ENCODE results near the gene ADM2.

Gene ADM2

DNA sequence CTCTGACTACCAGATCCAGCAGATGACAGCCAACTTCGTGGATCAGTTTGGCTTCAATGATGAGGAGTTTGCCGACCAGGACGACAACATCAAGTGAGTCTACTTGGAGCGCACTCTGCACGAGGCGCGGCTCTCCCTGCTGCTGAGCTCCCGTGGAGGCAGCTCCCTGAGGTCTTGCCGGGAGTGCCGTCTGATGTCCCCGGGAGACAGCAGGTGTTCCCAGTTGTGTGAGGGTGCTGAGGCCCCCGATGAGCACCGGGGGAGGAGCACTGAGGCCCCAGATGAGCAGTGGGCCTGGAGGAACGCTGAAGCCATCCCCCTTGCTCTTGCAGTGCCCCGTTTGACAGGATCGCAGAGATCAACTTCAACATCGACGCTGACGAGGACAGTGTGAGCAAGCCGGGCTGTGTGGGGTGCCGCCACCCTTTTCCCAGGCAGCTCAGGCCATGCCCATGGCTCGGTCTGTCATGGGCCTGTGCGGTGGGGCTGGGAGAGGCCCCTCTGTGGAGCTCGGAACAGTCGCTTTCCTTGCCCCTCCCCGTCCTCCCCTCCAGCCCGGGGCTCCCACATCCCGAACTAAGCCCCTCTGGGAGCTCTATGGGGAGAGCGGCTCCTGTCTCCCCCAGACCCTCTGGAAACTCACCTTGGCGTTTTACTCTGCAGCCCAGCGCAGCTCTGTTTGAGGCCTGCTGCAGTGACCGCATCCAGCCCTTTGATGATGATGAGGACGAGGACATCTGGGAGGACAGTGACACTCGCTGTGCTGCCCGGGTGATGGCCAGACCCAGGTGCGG lies 43.6 kb upstream of the ADM2 start:
- no peak overlapping the region for H3K27ac ChIP-seq
- TF ChIP-seq CTCF (conservative IDR thresholded peaks at IDR 0.05) = no peak

DNA sequence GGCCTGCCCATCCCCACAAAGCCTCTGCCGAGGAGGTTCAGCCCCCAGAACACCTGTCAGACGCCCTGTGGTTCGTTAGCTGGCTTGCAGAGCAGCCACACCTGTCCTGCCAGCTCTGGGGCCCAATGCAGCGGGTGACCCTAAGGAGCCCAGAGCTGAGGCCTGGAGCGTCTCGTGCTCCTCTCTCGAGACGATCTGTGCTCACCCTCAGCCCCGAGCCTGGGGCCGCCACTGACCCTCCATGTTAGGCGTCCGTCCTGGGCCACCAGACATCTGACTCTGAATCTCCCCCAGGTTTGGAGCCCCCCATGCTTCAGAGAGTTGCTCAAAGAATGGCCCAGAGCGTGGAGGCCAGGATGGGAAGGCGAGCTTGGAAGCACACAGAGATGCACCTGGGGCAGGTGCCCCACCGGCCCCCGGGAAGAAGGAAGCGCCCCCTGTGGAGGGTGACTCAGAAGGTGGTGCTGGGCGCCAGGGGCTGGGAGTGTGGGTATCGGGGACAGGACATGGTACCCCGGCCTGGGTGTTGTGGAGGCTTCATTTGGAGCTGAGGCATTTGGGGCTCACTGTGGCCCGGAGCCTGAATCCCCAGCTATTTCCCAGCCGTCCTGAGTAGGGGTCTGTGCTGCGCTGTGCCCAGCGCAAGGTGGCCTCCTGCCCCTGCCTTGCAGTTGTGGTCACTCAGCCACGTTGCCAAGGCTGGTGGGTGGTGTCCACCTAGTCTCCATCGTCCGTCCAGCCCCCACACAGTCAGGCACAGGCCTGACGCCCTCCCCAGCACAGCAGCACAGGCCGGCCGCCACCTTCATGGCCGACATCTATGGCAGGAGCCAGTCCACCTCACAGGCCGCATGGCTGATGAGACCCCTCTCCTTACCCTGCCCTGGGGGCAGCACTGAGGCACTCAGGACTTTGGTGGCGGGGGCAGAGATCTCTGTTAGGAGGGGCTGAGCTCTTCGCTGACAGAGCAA lies 42.8 kb upstream of the ADM2 start:
- H3K27ac ChIP-seq = no peak overlapping the region
- no peak for TF ChIP-seq CTCF (conservative IDR thresholded peaks at IDR 0.05)

- TF ChIP-seq CTCF (conservative IDR thresholded peaks at IDR 0.05) = no peak
- H3K27ac ChIP-seq = no peak overlapping the region
Measured at GRCh38 chr22:50439314-50439870, 42.0 kb upstream of the ADM2 start.

GRCh38 chr22:50439871-50440331 lies 41.4 kb upstream of the ADM2 start:
- no peak overlapping the region for H3K27ac ChIP-seq
- TF ChIP-seq CTCF (conservative IDR thresholded peaks at IDR 0.05) = no peak

DNA sequence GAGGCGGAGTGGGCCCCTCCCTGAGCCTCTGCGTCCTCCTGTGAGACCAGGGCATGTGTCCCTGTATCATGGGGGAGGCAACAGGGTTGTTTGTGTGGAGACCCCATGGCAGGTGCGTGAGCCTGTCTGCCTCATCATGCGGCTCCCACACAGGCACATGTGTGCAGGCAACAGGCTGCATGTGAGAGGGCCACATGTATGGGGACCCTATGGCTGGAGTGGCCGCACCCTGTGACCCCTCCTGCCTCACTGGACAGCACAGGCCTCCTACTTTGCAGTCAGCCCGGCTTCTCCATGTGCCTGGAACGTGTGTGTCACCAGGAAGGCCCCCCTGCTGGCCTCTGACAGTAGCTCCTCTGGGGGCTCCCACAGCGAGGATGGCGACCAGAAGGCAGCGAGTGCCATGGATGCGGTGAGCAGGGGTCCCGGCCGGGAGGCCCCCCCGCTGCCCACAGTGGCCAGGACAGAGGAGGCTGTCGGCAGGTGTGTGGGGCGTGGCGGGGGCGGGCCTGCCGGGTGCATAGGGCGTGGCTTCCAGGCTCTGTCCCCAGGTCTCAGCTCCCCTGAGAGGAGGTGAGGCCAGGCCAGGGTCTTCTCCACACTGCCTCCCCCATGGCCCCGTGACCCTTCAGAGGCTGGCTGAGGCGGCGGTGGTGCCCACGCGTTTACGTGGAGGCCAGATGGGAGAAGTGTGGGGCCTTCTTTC lies 40.6 kb upstream of the ADM2 start:
- H3K27ac ChIP-seq = no peak overlapping the region
- no peak for TF ChIP-seq CTCF (conservative IDR thresholded peaks at IDR 0.05)

DNA sequence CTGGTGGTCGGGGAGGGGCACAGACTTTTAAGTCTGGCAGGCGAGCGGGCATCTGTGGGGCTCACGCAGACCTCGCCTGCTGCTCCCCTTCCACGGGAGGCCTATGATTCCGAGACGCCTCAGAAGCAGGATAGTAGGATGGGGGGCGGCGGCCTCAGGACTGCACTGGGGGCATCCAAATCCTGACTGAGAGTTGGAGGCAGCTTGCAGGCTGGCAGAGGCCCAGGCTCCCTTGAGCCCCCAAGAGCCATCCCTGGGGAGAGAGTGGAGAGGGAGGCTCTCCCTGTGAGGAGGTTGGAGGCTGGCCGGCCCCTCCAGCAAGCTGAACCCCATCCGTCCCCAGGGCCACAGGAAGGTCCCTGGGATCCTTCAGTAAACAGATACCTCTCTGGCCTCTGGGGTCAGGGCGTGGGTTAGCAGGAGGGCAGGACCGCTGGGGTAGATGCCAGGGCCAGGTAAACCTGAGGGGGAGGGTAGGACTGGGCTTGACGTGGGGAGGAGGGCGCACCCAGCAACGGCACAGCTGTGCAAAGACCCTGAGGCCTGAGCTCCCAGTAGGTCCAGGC lies 39.8 kb upstream of the ADM2 start:
- no peak overlapping the region for H3K27ac ChIP-seq

More for the DNA sequence above, 39.8 kb upstream of the ADM2 start:
- TF ChIP-seq CTCF (conservative IDR thresholded peaks at IDR 0.05) = no peak

Data from VCaP (cell line).